Epithelial cell of proximal tubule (primary cell): Measurements from ENCODE around the gene GULP1. TPM values are rescaled to one million over a fixed set of nuclear protein-coding genes. Genes with fewer than 3 reads are reported as not detected.

Experiments
- DNase-seq: peaks from one replicate; pipeline ENCODE4 v3.0.0-alpha.2; 2011; ENCODE audit warnings: low read depth
- H3K4me3 ChIP-seq: 2 replicates; pipeline ENCODE4 v1.5.1; 2011; ENCODE audit warnings: low read depth, mild to moderate bottlenecking, low read length
- total RNA-seq: library from RNA; depleted of rRNA; stranded (reverse); fragments of >200 nt; gene quantifications from 2 replicates; pipeline ENCODE4 v1.2.3, GENCODE V29; 2015
- TF ChIP-seq, protein P1 (sequence below): conservative IDR thresholded peaks from 2 replicates; pipeline ENCODE4 v1.5.1; 2012; ENCODE audit warnings: low read depth, mild to moderate bottlenecking, low read length

Gene GULP1
- total RNA-seq, 1 donor from 2014 or later = 66.1 TPM

DNA sequence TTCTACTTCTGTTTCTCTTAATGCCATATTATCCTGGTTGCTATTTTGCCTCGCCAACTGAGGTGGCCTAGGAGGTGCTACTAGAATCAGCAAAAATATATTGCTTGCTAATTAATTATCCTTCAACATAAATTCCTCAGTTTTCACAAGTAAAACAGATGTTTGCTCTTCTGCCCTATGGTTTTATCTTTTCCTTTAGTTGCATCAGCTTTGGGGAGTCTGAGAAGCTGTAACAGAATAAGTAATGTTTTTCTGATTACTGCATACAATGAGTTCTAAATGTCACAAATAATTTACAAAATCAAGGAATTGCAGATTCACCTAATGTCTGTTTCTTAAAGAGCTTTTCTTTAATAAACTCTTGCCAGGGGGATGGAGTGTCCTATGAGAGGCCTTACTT is 36.7 kb downstream of the GULP1 start:
- H3K4me3 ChIP-seq = no peak overlapping the region
- DNase-seq = no peak
- TF ChIP-seq, protein P1, sequence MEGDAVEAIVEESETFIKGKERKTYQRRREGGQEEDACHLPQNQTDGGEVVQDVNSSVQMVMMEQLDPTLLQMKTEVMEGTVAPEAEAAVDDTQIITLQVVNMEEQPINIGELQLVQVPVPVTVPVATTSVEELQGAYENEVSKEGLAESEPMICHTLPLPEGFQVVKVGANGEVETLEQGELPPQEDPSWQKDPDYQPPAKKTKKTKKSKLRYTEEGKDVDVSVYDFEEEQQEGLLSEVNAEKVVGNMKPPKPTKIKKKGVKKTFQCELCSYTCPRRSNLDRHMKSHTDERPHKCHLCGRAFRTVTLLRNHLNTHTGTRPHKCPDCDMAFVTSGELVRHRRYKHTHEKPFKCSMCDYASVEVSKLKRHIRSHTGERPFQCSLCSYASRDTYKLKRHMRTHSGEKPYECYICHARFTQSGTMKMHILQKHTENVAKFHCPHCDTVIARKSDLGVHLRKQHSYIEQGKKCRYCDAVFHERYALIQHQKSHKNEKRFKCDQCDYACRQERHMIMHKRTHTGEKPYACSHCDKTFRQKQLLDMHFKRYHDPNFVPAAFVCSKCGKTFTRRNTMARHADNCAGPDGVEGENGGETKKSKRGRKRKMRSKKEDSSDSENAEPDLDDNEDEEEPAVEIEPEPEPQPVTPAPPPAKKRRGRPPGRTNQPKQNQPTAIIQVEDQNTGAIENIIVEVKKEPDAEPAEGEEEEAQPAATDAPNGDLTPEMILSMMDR = no peak

DNA sequence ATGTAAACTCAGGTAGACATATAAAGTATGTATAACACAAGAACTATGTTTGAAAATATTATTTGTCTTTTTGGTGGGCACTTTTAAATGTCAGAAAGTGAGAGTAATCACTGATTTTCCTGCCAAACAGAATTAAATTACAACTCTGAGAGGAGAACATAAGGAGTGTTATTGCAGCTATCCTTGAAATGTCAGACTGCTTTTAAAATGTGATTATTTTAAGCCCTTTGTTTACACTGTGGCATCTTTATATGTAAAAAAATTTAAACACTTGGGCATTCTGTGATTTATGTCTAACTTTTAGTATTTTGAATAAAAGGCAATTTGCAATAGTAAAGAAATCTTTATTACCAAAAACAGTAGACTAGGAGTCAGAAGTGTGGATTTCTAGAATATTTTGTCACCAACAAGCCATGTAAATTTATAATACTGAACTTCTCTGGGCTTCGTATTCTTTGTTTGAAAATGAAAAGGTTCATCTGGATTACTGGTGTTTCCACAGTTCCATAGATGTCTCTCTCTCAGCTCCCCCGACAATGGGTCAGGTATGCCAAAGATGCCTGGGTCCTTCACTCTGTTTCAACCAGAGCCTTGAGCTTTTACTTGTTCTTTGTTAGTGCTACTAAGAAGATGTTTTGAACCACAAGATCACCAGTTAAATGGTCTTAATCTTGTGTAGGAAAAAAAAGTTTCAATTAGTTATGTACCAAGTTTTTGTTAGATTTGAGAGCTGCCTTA is 38.8 kb downstream of the GULP1 start:
- DNase-seq = no peak
- H3K4me3 ChIP-seq = no peak overlapping the region
- TF ChIP-seq, protein P1 = no peak

DNA sequence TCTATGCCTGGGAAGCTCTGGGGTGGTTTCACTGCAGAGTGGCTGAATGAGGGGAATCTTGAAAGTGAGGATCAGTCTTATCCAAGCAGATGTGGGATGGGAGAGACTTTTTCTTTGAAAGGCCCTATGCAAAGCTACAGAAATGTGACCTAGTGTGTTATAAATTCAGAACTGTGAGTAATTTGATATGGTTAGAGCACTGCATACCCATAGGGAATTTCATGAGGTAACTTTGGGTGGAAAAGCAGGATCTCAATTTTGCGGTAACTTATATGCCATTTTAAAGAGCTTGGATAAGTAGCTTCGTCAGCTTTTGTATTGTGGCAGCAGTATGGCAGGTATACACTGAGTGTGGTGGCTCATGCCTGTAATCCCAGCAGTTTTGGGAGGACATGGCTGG is 40.9 kb downstream of the GULP1 start:
- no peak for DNase-seq
- TF ChIP-seq, protein P1 = no peak
- H3K4me3 ChIP-seq = no peak overlapping the region

DNA sequence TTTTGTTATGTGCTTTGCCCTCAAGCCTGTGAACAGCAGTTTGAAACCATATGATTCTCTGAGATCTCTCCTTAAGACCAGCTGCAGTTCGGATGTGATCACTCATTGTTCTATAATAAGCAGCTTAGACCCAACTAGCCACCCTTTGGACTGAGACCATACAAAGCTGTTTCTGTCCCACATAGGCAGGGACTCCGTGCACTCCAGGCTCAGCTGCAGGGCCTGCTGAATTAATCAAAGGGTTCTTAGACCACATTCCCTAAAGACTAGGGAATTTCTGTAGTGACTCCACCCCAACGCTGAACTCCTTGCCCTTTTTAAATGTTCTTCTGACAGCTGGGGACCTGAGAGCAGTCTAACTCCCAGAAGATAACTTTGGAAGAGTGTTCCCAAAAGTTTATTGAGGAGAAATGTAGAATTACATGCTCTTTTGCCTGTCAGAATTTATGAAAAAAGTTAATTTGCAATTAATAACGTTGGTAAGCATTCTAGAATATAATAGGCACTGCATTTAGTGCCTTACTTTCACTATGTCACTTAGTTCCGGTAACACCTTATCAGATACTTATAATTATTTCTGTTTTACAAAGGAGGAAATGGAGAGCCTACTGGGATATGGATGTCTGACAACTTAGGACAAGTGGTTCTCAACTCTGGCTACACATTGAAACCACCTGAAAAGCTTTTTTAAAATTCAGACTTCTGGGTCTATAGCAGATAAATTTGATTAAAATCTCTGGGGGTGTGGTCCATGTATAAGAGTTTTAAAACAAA is 42.3 kb downstream of the GULP1 start:
- TF ChIP-seq, protein P1 = no peak
- H3K4me3 ChIP-seq = no peak overlapping the region
- DNase-seq = no peak

DNA sequence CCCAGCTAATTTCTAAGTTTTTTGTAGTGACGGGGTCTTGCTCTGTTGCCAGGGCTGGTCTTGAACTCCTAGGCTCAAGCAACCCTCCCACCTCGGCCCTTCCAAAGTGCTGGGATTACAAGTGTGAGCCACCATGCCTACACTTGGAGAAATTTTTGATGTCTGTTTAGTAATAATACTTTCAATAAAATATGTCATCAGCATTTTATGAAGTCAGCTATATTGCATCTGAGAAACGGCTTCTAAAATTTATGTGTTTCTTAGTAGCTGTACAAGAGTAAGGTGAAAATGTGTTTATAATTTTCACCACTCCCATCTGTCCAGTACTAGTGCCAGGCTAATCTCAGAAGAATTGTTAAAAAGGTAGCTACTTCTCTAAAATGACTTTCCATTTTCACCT is 46.8 kb downstream of the GULP1 start:
- TF ChIP-seq, protein P1 = no peak
- no peak overlapping the region for H3K4me3 ChIP-seq
- no peak for DNase-seq

DNA sequence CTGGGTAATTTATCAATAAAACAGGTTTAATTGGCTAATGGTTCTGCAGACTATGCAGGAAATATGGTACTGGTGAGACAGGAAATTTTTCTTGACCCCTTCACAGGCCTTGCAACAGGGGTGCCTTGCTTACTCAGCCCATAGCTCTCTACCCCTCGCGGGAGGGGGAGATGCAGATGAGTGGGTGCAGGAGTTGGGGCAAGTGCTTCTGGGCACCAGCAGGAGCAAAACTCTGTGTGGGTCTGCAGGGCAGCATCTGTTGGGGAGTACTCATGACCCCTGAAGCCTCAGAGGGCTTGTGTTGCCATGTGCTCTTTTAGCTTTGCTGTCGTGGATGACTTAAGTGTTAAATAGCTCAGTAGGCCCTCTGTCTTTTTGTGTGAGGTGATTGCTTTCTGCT is 48.6 kb downstream of the GULP1 start:
- no peak for DNase-seq
- H3K4me3 ChIP-seq = no peak overlapping the region
- TF ChIP-seq, protein P1 = no peak
